Keratinocyte (primary cell): Measurements from ENCODE around the gene NDUFAF8.

Experiments
- CTCF ChIP-seq, 3 experiments: IDR thresholded peaks in 1 of 3; conservative IDR thresholded peaks in 1 of 3; optimal IDR thresholded peaks in 1 of 3; 2 replicates in 2 of 3; 3 replicates in 1 of 3; pipeline versions ENCODE3 to v1.5.1; 2011; ENCODE audit warnings: low read length in 3 of 3, mild to moderate bottlenecking in 3 of 3, moderate library complexity in 2 of 3, control low read depth in 1 of 3, inconsistent platforms in 1 of 3; ENCODE audit not compliant: insufficient read depth in 2 of 3; ENCODE audit errors: extremely low read depth in 1 of 3
- EZH2 ChIP-seq: IDR thresholded peaks from one replicate; pipeline ENCODE4 v1.6.1; 2012; ENCODE audit warnings: inconsistent platforms, mild to moderate bottlenecking, low read length, moderate library complexity

DNA sequence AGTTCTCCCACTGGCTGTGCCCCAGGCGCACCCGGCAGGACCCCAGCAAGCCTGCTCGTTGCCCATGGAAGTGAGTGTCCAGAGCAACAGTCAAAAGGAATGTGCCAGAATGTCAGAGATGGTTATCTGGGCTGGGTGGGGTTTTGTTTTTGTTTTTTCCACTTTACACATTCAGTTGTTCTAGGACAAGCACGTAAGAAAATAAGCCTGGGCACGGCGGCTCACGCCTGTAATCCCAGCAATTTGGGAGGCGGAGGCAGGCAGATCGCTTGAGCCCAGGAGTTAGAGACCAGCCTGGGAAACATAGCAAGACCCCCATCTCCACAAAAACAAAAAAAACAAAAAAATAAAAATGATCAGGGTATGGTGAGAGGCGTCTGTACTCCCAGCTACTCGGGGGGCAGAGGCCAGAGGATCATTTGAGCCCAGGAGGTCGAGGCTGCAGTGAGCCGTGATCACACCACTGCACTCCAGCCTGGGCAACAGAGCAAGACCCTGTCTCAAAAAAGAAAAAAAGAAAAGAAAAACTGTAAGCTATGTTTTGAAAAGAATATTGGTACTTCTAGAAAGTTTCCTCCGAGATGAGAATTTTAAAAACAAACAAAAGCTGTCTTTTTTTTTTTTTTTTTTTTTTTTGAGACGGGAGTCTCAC, 8.3 kb downstream of the NDUFAF8 start:
- no peak for TF ChIP-seq CTCF (optimal IDR thresholded peaks at IDR 0.05 in 1 of 3, IDR thresholded peaks at IDR 0.05 in 1 of 3, conservative IDR thresholded peaks at IDR 0.05 in 1 of 3; ENCODE audit: extremely low read depth in 1 of 3, insufficient read depth in 2 of 3, low read length in 3 of 3)
- TF ChIP-seq EZH2, result no peak
